ENCODE data around the gene ARHGEF4.

- TF ChIP-seq CTCF (IDR thresholded peaks at IDR 0.05): no peak
- TF ChIP-seq POLR2A (IDR thresholded peaks at IDR 0.05): no peak
- TF ChIP-seq POLR2AphosphoS5 (IDR thresholded peaks at IDR 0.05): no peak
Observed at GRCh38 chr2:130849896-130850787, 13.4 kb downstream of the ARHGEF4 start.

Measured in suprapubic skin (tissue), 4 donors.